Measurements from ENCODE around the gene ARHGAP32. TPM values are rescaled to one million over a fixed set of nuclear protein-coding genes. Genes with fewer than 3 reads are reported as not detected.

The ARHGAP32 gene
- total RNA-seq, 3 donors from 2014 or later, result 19.8 to 56.6 (median 37.4) TPM

- H3K4me1 ChIP-seq, result no peaks in the 10 kb centered on the region
- no peaks in the 10 kb centered on the region for H3K9me3 ChIP-seq
- no peak overlapping the region for H3K27ac ChIP-seq
- intact Hi-C loops (cut with DNase I; ENCODE audit: low total_unique reads), result no loop called here
- H3K27me3 ChIP-seq, result no peaks in the 10 kb centered on the region
- H3K4me3 ChIP-seq, result no peak overlapping the region
- TF ChIP-seq, protein P1, sequence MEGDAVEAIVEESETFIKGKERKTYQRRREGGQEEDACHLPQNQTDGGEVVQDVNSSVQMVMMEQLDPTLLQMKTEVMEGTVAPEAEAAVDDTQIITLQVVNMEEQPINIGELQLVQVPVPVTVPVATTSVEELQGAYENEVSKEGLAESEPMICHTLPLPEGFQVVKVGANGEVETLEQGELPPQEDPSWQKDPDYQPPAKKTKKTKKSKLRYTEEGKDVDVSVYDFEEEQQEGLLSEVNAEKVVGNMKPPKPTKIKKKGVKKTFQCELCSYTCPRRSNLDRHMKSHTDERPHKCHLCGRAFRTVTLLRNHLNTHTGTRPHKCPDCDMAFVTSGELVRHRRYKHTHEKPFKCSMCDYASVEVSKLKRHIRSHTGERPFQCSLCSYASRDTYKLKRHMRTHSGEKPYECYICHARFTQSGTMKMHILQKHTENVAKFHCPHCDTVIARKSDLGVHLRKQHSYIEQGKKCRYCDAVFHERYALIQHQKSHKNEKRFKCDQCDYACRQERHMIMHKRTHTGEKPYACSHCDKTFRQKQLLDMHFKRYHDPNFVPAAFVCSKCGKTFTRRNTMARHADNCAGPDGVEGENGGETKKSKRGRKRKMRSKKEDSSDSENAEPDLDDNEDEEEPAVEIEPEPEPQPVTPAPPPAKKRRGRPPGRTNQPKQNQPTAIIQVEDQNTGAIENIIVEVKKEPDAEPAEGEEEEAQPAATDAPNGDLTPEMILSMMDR (IDR thresholded peaks at IDR 0.05), result no peak
- TF ChIP-seq POLR2A (IDR thresholded peaks at IDR 0.05), result no peak
- TF ChIP-seq POLR2AphosphoS5 (IDR thresholded peaks at IDR 0.05), result no peak
- H3K36me3 ChIP-seq, result no peaks in the 10 kb centered on the region
- DNase-seq (ENCODE audit: low spot score in 2 of 2), result no peak
These were observed 116.4 kb downstream of the ARHGAP32 start for GRCh38 chr11:129075757-129076156.

- Histone ChIP-seq H3K27ac (no peak overlapping the region), H3K4me1 (no peaks in the 10 kb centered on the region), H3K36me3 (no peaks in the 10 kb centered on the region), H3K9me3 (no peaks in the 10 kb centered on the region), H3K27me3 (no peaks in the 10 kb centered on the region), H3K4me3 (no peak overlapping the region)
- no peak for TF ChIP-seq POLR2A (IDR thresholded peaks at IDR 0.05)
- TF ChIP-seq, protein P1 (IDR thresholded peaks at IDR 0.05), result no peak
- no peak for TF ChIP-seq POLR2AphosphoS5 (IDR thresholded peaks at IDR 0.05)
- no peak for DNase-seq (ENCODE audit: low spot score in 2 of 2)
- intact Hi-C loops (cut with DNase I; ENCODE audit: low total_unique reads), result no loop called here
These were observed 124.7 kb downstream of the ARHGAP32 start for GRCh38 chr11:129067454-129067853.

DNA sequence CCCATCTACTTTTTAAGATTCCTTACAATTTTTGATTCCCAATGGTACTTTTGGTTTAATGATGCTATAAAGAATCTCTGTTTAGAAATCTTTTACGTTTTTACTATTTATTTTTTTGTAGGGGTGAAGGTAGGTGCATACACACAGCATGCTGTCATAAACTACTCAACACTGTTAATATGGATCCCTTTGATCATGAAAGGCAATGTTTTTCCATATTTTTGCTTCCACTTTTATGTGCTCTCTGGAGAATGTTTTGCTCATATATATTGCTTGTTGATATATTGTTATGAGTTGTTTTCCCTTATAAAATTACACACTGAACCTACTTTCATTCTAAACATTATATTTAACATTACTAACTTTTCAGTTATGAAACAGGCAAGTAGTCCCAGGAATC is 125.9 kb downstream of the ARHGAP32 start:
- intact Hi-C loops (cut with DNase I; ENCODE audit: low total_unique reads), result no loop called here
- no peaks in the 10 kb centered on the region for H3K36me3 ChIP-seq

GRCh38 chr11:129063118-129063517 is 129.0 kb downstream of the ARHGAP32 start:
- Histone ChIP-seq H3K4me1 (no peaks in the 10 kb centered on the region), H3K27me3 (no peaks in the 10 kb centered on the region), H3K9me3 (no peaks in the 10 kb centered on the region), H3K4me3 (no peak overlapping the region), H3K36me3 (no peaks in the 10 kb centered on the region), H3K27ac (no peak overlapping the region)
- no peak for DNase-seq (ENCODE audit: low spot score in 2 of 2)
- TF ChIP-seq POLR2AphosphoS5 (IDR thresholded peaks at IDR 0.05) (no peak), POLR2A (IDR thresholded peaks at IDR 0.05) (no peak)
- TF ChIP-seq, protein P1 (IDR thresholded peaks at IDR 0.05), result no peak
- intact Hi-C loops (cut with DNase I; ENCODE audit: low total_unique reads), result no loop called here

More for the DNA sequence above, 125.9 kb downstream of the ARHGAP32 start:
- Histone ChIP-seq H3K27me3 (no peaks in the 10 kb centered on the region), H3K27ac (no peak overlapping the region), H3K4me3 (no peak overlapping the region), H3K4me1 (no peaks in the 10 kb centered on the region), H3K9me3 (no peaks in the 10 kb centered on the region)
- no peak for TF ChIP-seq POLR2AphosphoS5 (IDR thresholded peaks at IDR 0.05)
- TF ChIP-seq, protein P1 (IDR thresholded peaks at IDR 0.05), result no peak
- no peak for TF ChIP-seq POLR2A (IDR thresholded peaks at IDR 0.05)
- no peak for DNase-seq (ENCODE audit: low spot score in 2 of 2)

GRCh38 chr11:129061492-129062230 is 130.5 kb downstream of the ARHGAP32 start:
- intact Hi-C loops (cut with DNase I; ENCODE audit: low total_unique reads), result no loop called here
- Histone ChIP-seq H3K4me1 (no peaks in the 10 kb centered on the region), H3K9me3 (no peaks in the 10 kb centered on the region), H3K36me3 (no peaks in the 10 kb centered on the region), H3K27ac (no peak overlapping the region), H3K27me3 (no peaks in the 10 kb centered on the region), H3K4me3 (no peak overlapping the region)
- TF ChIP-seq POLR2AphosphoS5 (IDR thresholded peaks at IDR 0.05) (no peak), POLR2A (IDR thresholded peaks at IDR 0.05) (no peak)
- TF ChIP-seq, protein P1 (IDR thresholded peaks at IDR 0.05), result no peak
- DNase-seq (ENCODE audit: low spot score in 2 of 2), result no peak

Data from breast epithelium (tissue), 4 donors.